ENCODE measurements around the gene DPEP2.

The DPEP2 gene

GRCh38 chr16:67962135-67962534 lies 37.1 kb downstream of the DPEP2 start:
- Histone ChIP-seq H3K4me2 (ENCODE audit: insufficient read depth, low read length) (no peak overlapping the region), H2AFZ (ENCODE audit: low read depth, low read length) (no peak overlapping the region), H3K9me3 (ENCODE audit: insufficient read depth, low read length, severe bottlenecking) (no peaks in the 10 kb centered on the region), H3K4me1 (ENCODE audit: insufficient read depth, low read length) (peaks cover 10% of the 10 kb centered on the region), H4K20me1 (ENCODE audit: insufficient read depth, low read length) (peaks cover 15% of the 10 kb centered on the region), H3K4me3 (ENCODE audit: low read depth in 1 of 2, low read length in 2 of 2) (no peak overlapping the region), H3K9ac (ENCODE audit: low read depth, low read length) (no peak overlapping the region), H3K36me3 (ENCODE audit: insufficient read depth, low read length) (peaks cover 53% of the 10 kb centered on the region), H3K27ac (ENCODE audit: low read length) (no peak overlapping the region), H3K27me3 (ENCODE audit: insufficient read depth, low read length, poor library complexity) (no peaks in the 10 kb centered on the region), H3K79me2 (ENCODE audit: insufficient read depth, low read length) (peaks cover 5% of the 10 kb centered on the region; the same call in 1 of the 2 replicates)
- DNase-seq = no peak
- TF ChIP-seq CTCF (IDR thresholded peaks at IDR 0.05; ENCODE audit: borderline replicate concordance, extremely low read depth, low read length, poor library complexity, severe bottlenecking) = no peak
- no peak for TF ChIP-seq EZH2 (IDR thresholded peaks at IDR 0.05; ENCODE audit: borderline replicate concordance, low read depth, low read length, severe bottlenecking)
- ATAC-seq (ENCODE audit: insufficient read depth, low read depth) = no peak

GRCh38 chr16:67961551-67961957 lies 37.7 kb downstream of the DPEP2 start:
- no peaks in the 10 kb centered on the region for H3K27me3 ChIP-seq (ENCODE audit: insufficient read depth, low read length, poor library complexity)
- TF ChIP-seq EZH2 (IDR thresholded peaks at IDR 0.05; ENCODE audit: borderline replicate concordance, low read depth, low read length, severe bottlenecking) (no peak), CTCF (IDR thresholded peaks at IDR 0.05; ENCODE audit: borderline replicate concordance, extremely low read depth, low read length, poor library complexity, severe bottlenecking) (no peak)
- no peaks in the 10 kb centered on the region for H3K79me2 ChIP-seq (ENCODE audit: insufficient read depth, low read length)
- no peak overlapping the region for H3K9ac ChIP-seq (ENCODE audit: low read depth, low read length)
- no peak overlapping the region for H3K27ac ChIP-seq (ENCODE audit: low read length)
- H3K4me1 ChIP-seq (ENCODE audit: insufficient read depth, low read length) = peaks cover 5% of the 10 kb centered on the region
- H2AFZ ChIP-seq (ENCODE audit: low read depth, low read length) = no peak overlapping the region
- ATAC-seq (ENCODE audit: insufficient read depth, low read depth) = no peak
- no peak overlapping the region for H3K4me2 ChIP-seq (ENCODE audit: insufficient read depth, low read length)
- no peak for DNase-seq
- H4K20me1 ChIP-seq (ENCODE audit: insufficient read depth, low read length) = peaks cover 9% of the 10 kb centered on the region; the same call in 1 of the 2 replicates
- peaks cover 53% of the 10 kb centered on the region for H3K36me3 ChIP-seq (ENCODE audit: insufficient read depth, low read length)
- no peaks in the 10 kb centered on the region for H3K9me3 ChIP-seq (ENCODE audit: insufficient read depth, low read length, severe bottlenecking)
- H3K4me3 ChIP-seq (ENCODE audit: low read depth in 1 of 2, low read length in 2 of 2) = no peak overlapping the region

GRCh38 chr16:67959536-67960329 lies 39.6 kb downstream of the DPEP2 start:
- Histone ChIP-seq H3K9me3 (ENCODE audit: insufficient read depth, low read length, severe bottlenecking) (no peaks in the 10 kb centered on the region), H3K4me3 (ENCODE audit: low read depth in 1 of 2, low read length in 2 of 2) (no peak overlapping the region), H3K27me3 (ENCODE audit: insufficient read depth, low read length, poor library complexity) (no peaks in the 10 kb centered on the region), H3K27ac (ENCODE audit: low read length) (no peak overlapping the region), H4K20me1 (ENCODE audit: insufficient read depth, low read length) (no peaks in the 10 kb centered on the region), H2AFZ (ENCODE audit: low read depth, low read length) (no peak overlapping the region), H3K4me2 (ENCODE audit: insufficient read depth, low read length) (no peak overlapping the region), H3K4me1 (ENCODE audit: insufficient read depth, low read length) (no peaks in the 10 kb centered on the region), H3K9ac (ENCODE audit: low read depth, low read length) (no peak overlapping the region), H3K79me2 (ENCODE audit: insufficient read depth, low read length) (no peaks in the 10 kb centered on the region), H3K36me3 (ENCODE audit: insufficient read depth, low read length) (peaks cover 56% of the 10 kb centered on the region)
- ATAC-seq (ENCODE audit: insufficient read depth, low read depth) (no peak), DNase-seq (no peak)
- TF ChIP-seq EZH2 (IDR thresholded peaks at IDR 0.05; ENCODE audit: borderline replicate concordance, low read depth, low read length, severe bottlenecking) = no peak
- TF ChIP-seq CTCF (IDR thresholded peaks at IDR 0.05; ENCODE audit: borderline replicate concordance, extremely low read depth, low read length, poor library complexity, severe bottlenecking) = no peak

Measured in DND-41 (cell line).